ENCODE data around the gene DAZAP1.
A peak's percentile ranks its signal among the peaks of the same experiment; 100 is the strongest.
"Not testable (repeated sequence)": the region's sequence is repeated elsewhere in the genome, so short reads cannot be mapped to it uniquely, and the experiment has no call there.

The DAZAP1 gene

GRCh38 chr19:1475751-1476437 lies 68.5 kb downstream of the DAZAP1 start:
- no peak overlapping the region for H3K4me3 ChIP-seq
- TF ChIP-seq CTCF (IDR thresholded peaks at IDR 0.05): no peak
- DNase-seq (ENCODE audit: low spot score): no peak

GRCh38 chr19:1477056-1477455 lies 69.7 kb downstream of the DAZAP1 start:
- H3K4me3 ChIP-seq; H3K27ac ChIP-seq; DNase-seq (ENCODE audit: low spot score): not testable (repeated sequence)

More at GRCh38 chr19:1475751-1476437, 68.5 kb downstream of the DAZAP1 start:
- H3K27ac ChIP-seq: no peak overlapping the region

- peak; percentile 95 for DNase-seq (ENCODE audit: low spot score)
- peak within 1 kb of the TSS; percentile 90 for H3K4me3 ChIP-seq
- TF ChIP-seq CTCF (IDR thresholded peaks at IDR 0.05): no peak
- H3K27ac ChIP-seq: peak within 1 kb of the TSS; percentile 41 to 82
Measured at GRCh38 chr19:1478934-1479707, 71.7 kb downstream of the DAZAP1 start, which contains the start of gene C19orf25. Gene C19orf25 (minus strand): TSS chr19:1479215. CDS start chr19:1478903, 312 bp downstream.

GRCh38 chr19:1481224-1481892 lies 74.0 kb downstream of the DAZAP1 start:
- Histone ChIP-seq H3K4me3 (no peak overlapping the region), H3K27ac (no peak overlapping the region)
- no peak for DNase-seq (ENCODE audit: low spot score)
- no peak for TF ChIP-seq CTCF (IDR thresholded peaks at IDR 0.05)

GRCh38 chr19:1481893-1482360 lies 74.5 kb downstream of the DAZAP1 start:
- no peak for TF ChIP-seq CTCF (IDR thresholded peaks at IDR 0.05)
- DNase-seq (ENCODE audit: low spot score): no peak
- H3K4me3 ChIP-seq: no peak overlapping the region
- no peak overlapping the region for H3K27ac ChIP-seq

GRCh38 chr19:1482361-1483130 lies 75.2 kb downstream of the DAZAP1 start:
- no peak for DNase-seq (ENCODE audit: low spot score)
- Histone ChIP-seq H3K4me3 (no peak overlapping the region), H3K27ac (no peak overlapping the region)
- TF ChIP-seq CTCF (IDR thresholded peaks at IDR 0.05): no peak

Data from coronary artery (tissue), 2 donors.